Left ventricle myocardium superior (tissue), 1 donor: ENCODE data around the gene OARD1. TPM values are rescaled to one million over a fixed set of nuclear protein-coding genes. Genes with fewer than 3 reads are reported as not detected.

Source experiments
- ATAC-seq: fragments of 200-7000 bp; cut with Tn5 transposase; one replicate; pipeline ENCODE4 v1.9.1; 2020; ENCODE audit warnings: mild to moderate bottlenecking, moderate library complexity
- DNase-seq: peaks from one replicate; pipeline ENCODE4 v3.0.0-alpha.2; 2020
- intact Hi-C: fragments of 100-400 bp; cut with micrococcal nuclease; formaldehyde crosslinking; loops from one replicate; pipeline ENCODE4 v1.11.0; 2022
- total RNA-seq: library from RNA; stranded (reverse); fragmentation: NEBNext Ultra II Directional; extraction: Animal tissue kit (Norgen Biotek cat#: 25700); gene quantifications from one replicate; pipeline ENCODE4 v1.2.1, GENCODE V29; 2021
- donor health status: DM: no; HTN: yes; CAD: no; lungs with severe emphysema.

The OARD1 gene
- total RNA-seq, 1 donor from 2014 or later: 22.2 TPM

- ATAC-seq (peak; percentile 89), DNase-seq (peak; percentile 89)
- intact Hi-C loops: no loop called here
Observed at GRCh38 chr6:41053041-41053440, 19.1 kb downstream of the OARD1 start, which contains the start of gene APOBEC2. Gene APOBEC2, plus strand, starts transcription at chr6:41053202. Its CDS starts 146 bp downstream, at chr6:41053348.

GRCh38 chr6:41051873-41052272 lies 20.3 kb downstream of the OARD1 start:
- DNase-seq: no peak
- intact Hi-C loops: no loop called here
- ATAC-seq: no peak

- intact Hi-C loops: no loop called here
- ATAC-seq: no peak
- DNase-seq: no peak
Observed at GRCh38 chr6:41050536-41050935, 21.6 kb downstream of the OARD1 start.

- ATAC-seq (no peak), DNase-seq (no peak)
- intact Hi-C loops: no loop called here
Observed at GRCh38 chr6:41049955-41050354, 22.2 kb downstream of the OARD1 start.

- peak; percentile 11 for ATAC-seq
- no peak for DNase-seq
- intact Hi-C loops: no loop called here
Observed at GRCh38 chr6:41049521-41049920, 22.6 kb downstream of the OARD1 start.

- DNase-seq (no peak), ATAC-seq (no peak)
- intact Hi-C loops: no loop called here
Observed at GRCh38 chr6:41047745-41048732, 24.1 kb downstream of the OARD1 start.

GRCh38 chr6:41047306-41047705 lies 24.9 kb downstream of the OARD1 start:
- DNase-seq: no peak
- no peak for ATAC-seq
- intact Hi-C loops: no loop called here

GRCh38 chr6:41046084-41046483 lies 26.1 kb downstream of the OARD1 start:
- no peak for DNase-seq
- intact Hi-C loops: no loop called here
- no peak for ATAC-seq

GRCh38 chr6:41045664-41046063 lies 26.5 kb downstream of the OARD1 start:
- ATAC-seq (no peak), DNase-seq (no peak)
- intact Hi-C loops: no loop called here

GRCh38 chr6:41043151-41043550 lies 29.0 kb downstream of the OARD1 start:
- no peak for ATAC-seq
- intact Hi-C loops: no loop called here

GRCh38 chr6:41042226-41043055 lies 29.7 kb downstream of the OARD1 start, which contains the start of gene TSPO2:
Gene TSPO2, plus strand, starts transcription at chr6:41042467. Its CDS starts 519 bp downstream, at chr6:41042986.
- intact Hi-C loops: no loop called here
- DNase-seq: no peak
- no peak for ATAC-seq

More at GRCh38 chr6:41043151-41043550, 29.0 kb downstream of the OARD1 start:
- DNase-seq: no peak

- intact Hi-C loops: no loop called here
Observed at GRCh38 chr6:41040940-41041536, 31.1 kb downstream of the OARD1 start.

GRCh38 chr6:41040101-41040939 lies 31.8 kb downstream of the OARD1 start:
- ATAC-seq: peak; percentile 14
- intact Hi-C loops: no loop called here
- DNase-seq: no peak

More at GRCh38 chr6:41040940-41041536, 31.1 kb downstream of the OARD1 start:
- no peak for ATAC-seq
- DNase-seq: no peak

- ATAC-seq (peak; percentile 76), DNase-seq (no peak)
- intact Hi-C loops: no loop called here
Observed at GRCh38 chr6:41039060-41039998, 32.8 kb downstream of the OARD1 start, which contains the start of gene UNC5CL. Gene UNC5CL, minus strand, starts transcription at chr6:41039221. Its CDS starts 4,147 bp downstream, at chr6:41035074.

- intact Hi-C loops: no loop called here
Observed at GRCh38 chr6:41038205-41038604, 34.0 kb downstream of the OARD1 start.

GRCh38 chr6:41037107-41037900 lies 34.9 kb downstream of the OARD1 start:
- no peak for ATAC-seq
- no peak for DNase-seq
- intact Hi-C loops: no loop called here

More at GRCh38 chr6:41038205-41038604, 34.0 kb downstream of the OARD1 start:
- no peak for DNase-seq
- ATAC-seq: no peak
